Type B pancreatic cell (in vitro differentiated cells): ENCODE results near the gene UBAC2. TPM values are rescaled to one million over a fixed set of nuclear protein-coding genes. Genes with fewer than 3 reads are reported as not detected.

ENCODE experiments used
- DNase-seq: peaks from one replicate; pipeline ENCODE4 v3.0.0; 2021; ENCODE audit warnings: mixed read lengths; ENCODE audit not compliant: unreplicated experiment; ENCODE audit errors: extremely low spot score
- H3K27ac Mint-ChIP-seq: 2 replicates; pipeline ENCODE4 v1.8.0; 2021; ENCODE audit warnings: mild to moderate bottlenecking, mixed read lengths
- H3K27me3 Mint-ChIP-seq: 2 replicates; pipeline ENCODE4 v1.8.0; 2021; ENCODE audit warnings: mixed read lengths
- H3K36me3 Mint-ChIP-seq: 2 replicates; pipeline ENCODE4 v1.8.0; 2021; ENCODE audit warnings: mixed read lengths
- H3K4me1 Mint-ChIP-seq: one replicate; pipeline ENCODE4 v1.8.0; 2021; ENCODE audit warnings: mixed read lengths; ENCODE audit not compliant: unreplicated experiment
- H3K4me3 Mint-ChIP-seq: 2 replicates; pipeline ENCODE4 v1.8.0; 2021; ENCODE audit warnings: mild to moderate bottlenecking, mixed read lengths
- H3K9me3 Mint-ChIP-seq: 2 replicates; pipeline ENCODE4 v1.8.0; 2021; ENCODE audit warnings: mixed read lengths
- total RNA-seq: library from RNA; stranded (reverse); gene quantifications from 2 replicates; pipeline ENCODE4 v1.2.1, GENCODE V29; 2021; ENCODE audit warnings: low replicate concordance
- TF ChIP-seq, protein P1 (sequence below): fragments of 200-600 bp; sonication (generic); conservative IDR thresholded peaks from 2 replicates; pipeline ENCODE4 v1.5.0; 2021; ENCODE audit warnings: antibody characterized with exemption, mild to moderate bottlenecking

Gene UBAC2
- total RNA-seq, 1 donor from 2014 or later = 66.0 TPM

DNA sequence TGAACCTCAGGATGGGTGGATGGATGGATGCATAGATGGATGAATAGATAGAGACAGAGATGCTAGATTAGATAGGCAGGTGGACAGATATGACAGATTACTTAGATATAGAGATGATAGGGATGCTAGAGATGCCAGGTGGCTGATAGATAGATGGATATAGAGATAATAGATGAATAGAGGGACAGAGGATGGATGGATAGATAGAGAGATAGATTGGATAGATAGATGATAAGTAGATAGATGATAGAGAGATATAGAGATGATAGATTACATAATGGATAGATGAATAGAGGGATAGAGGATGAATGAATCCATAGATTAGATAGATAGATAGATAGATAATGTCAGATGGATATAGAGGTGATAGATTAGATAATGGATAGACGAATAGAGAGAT lies 212.2 kb downstream of the UBAC2 start:
- DNase-seq = no peak
- Mint-ChIP-seq H3K4me1 (peaks cover 6% of the 10 kb centered on the region), H3K4me3 (no peak overlapping the region), H3K27me3 (peaks cover 20% of the 10 kb centered on the region), H3K27ac (no peak overlapping the region), H3K9me3 (no peaks in the 10 kb centered on the region), H3K36me3 (no peaks in the 10 kb centered on the region)
- TF ChIP-seq, protein P1, sequence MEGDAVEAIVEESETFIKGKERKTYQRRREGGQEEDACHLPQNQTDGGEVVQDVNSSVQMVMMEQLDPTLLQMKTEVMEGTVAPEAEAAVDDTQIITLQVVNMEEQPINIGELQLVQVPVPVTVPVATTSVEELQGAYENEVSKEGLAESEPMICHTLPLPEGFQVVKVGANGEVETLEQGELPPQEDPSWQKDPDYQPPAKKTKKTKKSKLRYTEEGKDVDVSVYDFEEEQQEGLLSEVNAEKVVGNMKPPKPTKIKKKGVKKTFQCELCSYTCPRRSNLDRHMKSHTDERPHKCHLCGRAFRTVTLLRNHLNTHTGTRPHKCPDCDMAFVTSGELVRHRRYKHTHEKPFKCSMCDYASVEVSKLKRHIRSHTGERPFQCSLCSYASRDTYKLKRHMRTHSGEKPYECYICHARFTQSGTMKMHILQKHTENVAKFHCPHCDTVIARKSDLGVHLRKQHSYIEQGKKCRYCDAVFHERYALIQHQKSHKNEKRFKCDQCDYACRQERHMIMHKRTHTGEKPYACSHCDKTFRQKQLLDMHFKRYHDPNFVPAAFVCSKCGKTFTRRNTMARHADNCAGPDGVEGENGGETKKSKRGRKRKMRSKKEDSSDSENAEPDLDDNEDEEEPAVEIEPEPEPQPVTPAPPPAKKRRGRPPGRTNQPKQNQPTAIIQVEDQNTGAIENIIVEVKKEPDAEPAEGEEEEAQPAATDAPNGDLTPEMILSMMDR = no peak

DNA sequence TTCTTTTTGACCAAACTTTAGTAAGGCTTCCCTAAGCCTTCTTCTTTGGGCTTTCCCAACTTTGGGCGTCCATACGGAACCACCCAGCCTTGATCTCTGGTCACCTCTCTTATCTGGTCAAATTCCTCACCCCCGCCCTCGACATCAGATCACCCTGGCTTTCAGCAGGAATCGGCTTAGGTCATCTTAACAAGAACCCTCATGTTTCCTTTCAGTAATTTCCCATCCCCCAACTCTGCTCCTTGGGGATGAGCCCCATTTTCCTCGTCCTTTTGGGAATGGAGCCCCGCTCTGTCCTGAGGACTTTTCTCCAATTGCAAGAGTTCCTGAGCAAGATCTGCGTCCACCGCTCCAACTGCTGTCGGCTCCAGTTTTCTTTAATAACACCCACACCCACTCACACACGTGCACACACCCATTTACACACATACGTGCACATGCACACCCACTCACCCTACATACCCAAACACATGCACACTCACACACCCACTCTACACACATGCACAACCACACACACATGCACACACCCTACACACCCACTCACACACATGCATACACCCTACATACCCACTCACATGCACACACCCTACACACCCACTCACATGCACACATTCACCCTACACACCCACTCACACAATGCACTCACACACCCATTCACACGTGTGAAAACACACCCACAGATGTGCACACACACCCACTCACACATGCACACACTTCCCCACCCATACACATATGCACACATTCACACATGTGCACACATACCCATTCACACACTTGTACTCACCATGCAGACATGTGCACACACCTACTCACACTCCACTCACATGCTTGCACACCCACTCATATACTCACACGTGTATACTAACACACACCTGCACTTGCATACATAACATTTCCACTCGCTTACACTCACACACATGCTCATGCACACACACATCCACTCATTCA lies 213.7 kb downstream of the UBAC2 start:
- H3K27ac Mint-ChIP-seq = no peak overlapping the region
- no peaks in the 10 kb centered on the region for H3K9me3 Mint-ChIP-seq
- H3K4me1 Mint-ChIP-seq = peaks cover 8% of the 10 kb centered on the region
- H3K4me3 Mint-ChIP-seq = no peak overlapping the region
- TF ChIP-seq, protein P1 = no peak
- H3K36me3 Mint-ChIP-seq = no peaks in the 10 kb centered on the region
- DNase-seq = no peak
- H3K27me3 Mint-ChIP-seq = peaks cover 30% of the 10 kb centered on the region

DNA sequence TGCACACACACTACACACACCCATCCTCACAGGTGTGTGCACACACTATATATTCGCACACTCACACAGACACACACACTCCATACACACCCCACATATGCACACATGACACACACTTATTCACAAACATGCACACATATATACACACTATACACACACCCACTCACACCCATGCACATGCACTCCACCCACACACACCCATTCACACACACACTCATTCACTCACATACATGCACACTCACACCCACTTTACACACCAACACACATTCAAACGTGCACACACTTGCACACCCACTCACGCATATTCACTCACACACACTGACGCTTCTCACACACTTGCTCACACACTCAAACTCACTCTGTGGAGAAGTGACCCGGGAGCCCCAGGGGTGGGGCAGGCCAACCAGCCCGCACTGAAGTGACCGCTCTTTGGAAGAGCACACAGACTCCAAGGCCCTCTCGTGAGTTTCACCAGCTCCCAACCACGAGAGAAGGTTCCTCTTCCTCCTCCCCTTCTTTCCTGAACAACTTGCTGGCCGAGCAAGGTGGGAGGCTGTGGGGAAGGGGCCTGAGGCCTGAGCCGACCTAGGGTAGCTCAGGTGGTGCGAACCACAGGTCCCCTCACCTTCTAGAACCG lies 214.5 kb downstream of the UBAC2 start:
- Mint-ChIP-seq H3K36me3 (no peaks in the 10 kb centered on the region), H3K27me3 (peaks cover 33% of the 10 kb centered on the region), H3K4me1 (peaks cover 8% of the 10 kb centered on the region), H3K9me3 (no peaks in the 10 kb centered on the region), H3K27ac (no peak overlapping the region), H3K4me3 (no peak overlapping the region)
- TF ChIP-seq, protein P1 = no peak
- no peak for DNase-seq

DNA sequence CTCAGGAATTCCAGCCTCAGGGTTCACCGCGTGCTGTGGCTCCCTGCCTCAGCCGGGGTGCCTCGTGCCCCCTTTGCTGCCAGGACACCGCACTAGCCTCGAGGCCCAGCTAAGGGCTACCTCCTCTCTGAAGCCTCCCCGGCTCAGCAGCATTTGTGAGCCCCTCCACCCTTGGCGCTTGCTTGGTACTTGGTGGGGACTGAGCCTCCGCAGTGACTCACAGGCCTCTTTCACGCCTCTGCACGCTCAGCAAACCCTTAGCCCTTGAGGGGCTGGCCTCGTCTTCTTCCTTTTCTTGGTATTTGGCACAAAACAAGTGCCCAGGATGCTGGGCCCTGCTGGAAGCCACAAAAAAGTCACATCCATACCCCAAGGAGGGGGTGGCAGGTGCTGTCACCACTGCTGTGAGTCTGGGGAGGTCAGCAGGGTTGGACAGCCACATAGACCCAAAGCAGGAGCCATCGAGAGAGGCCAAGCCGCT lies 215.2 kb downstream of the UBAC2 start:
- H3K4me3 Mint-ChIP-seq = no peak overlapping the region
- no peaks in the 10 kb centered on the region for H3K9me3 Mint-ChIP-seq
- H3K4me1 Mint-ChIP-seq = peaks cover 8% of the 10 kb centered on the region
- DNase-seq = no peak
- peaks cover 37% of the 10 kb centered on the region for H3K27me3 Mint-ChIP-seq
- TF ChIP-seq, protein P1 = no peak
- H3K36me3 Mint-ChIP-seq = no peaks in the 10 kb centered on the region
- H3K27ac Mint-ChIP-seq = no peak overlapping the region

DNA sequence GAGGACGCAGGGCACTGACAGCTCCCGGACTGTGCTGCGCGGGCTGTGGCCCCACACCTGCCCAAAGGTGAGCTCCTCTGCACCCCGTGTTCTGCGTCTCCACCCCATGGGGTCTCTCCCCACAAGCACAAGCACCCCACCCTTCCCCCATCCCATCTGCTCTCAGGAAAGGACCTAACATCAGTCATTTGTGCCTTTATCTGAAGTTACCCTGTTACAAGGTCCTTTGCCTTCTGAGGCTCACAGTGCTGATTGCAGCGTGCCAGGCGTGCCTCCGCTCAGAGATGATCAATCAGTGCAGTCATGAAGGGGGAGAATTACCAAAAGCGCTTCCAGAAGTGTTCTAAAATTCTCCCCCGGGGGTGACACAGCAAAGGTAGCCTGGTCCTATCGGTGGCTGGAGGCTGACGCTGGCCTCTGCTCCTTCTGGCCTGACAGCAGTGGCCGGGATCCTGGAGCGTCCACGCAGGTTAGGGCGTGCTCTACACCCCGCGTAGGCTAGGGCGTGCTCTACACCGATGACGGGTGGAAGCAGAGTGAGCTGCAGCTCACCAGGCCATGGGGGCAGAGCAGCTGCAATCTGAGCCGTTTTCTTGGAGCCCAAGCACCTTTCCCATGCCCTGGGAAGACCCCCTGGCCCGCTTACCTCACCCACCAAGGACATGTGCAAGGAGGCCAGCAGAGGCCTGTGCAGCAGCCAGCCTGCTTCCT lies 215.9 kb downstream of the UBAC2 start:
- TF ChIP-seq, protein P1 = no peak
- H3K27ac Mint-ChIP-seq = no peak overlapping the region
- no peak overlapping the region for H3K4me3 Mint-ChIP-seq
- H3K36me3 Mint-ChIP-seq = no peaks in the 10 kb centered on the region
- peaks cover 8% of the 10 kb centered on the region for H3K4me1 Mint-ChIP-seq
- no peak for DNase-seq
- H3K27me3 Mint-ChIP-seq = peaks cover 38% of the 10 kb centered on the region
- no peaks in the 10 kb centered on the region for H3K9me3 Mint-ChIP-seq
